ENCODE measurements around the gene KRTAP9-4. TPM values are rescaled to one million over a fixed set of nuclear protein-coding genes. Genes with fewer than 3 reads are reported as not detected.
"Not testable (repeated sequence)": the region's sequence is repeated elsewhere in the genome, so short reads cannot be mapped to it uniquely, and the experiment has no call there.

The KRTAP9-4 gene
- not detected for total RNA-seq
- long read RNA-seq, result 0 reads

- not testable (repeated sequence) for ATAC-seq, DNase-seq
Observed at GRCh38 chr17:41249637-41250240, at the start of gene KRTAP9-4. Gene KRTAP9-4 (plus strand): TSS chr17:41249687. CDS start chr17:41249721, 34 bp downstream.

GRCh38 chr17:41211845-41212466 lies 37.5 kb upstream of the KRTAP9-4 start:
- Histone ChIP-seq H3K9me3 (no peaks in the 10 kb centered on the region), H3K4me3 (no peak overlapping the region), H3K27me3 (peaks cover 0 to 5% of the 10 kb centered on the region in 2 donors), H3K36me3 (no peaks in the 10 kb centered on the region), H3K4me1 (no peaks in the 10 kb centered on the region), H3K27ac (no peak overlapping the region)
- intact Hi-C loops (cut with DNase I), result no loop called here
- DNase-seq, result no peak
- TF ChIP-seq CTCF (IDR thresholded peaks at IDR 0.05), result no peak
- no peak for TF ChIP-seq POLR2A (IDR thresholded peaks at IDR 0.05)
- ATAC-seq, result no peak
- WGBS (ENCODE audit: insufficient coverage, low coverage, low lambda C conversion rate, missing lambda C conversion rate), result 41% methylated on average over 1 of the region's 1 CpG

More at GRCh38 chr17:41249637-41250240, at the start of gene KRTAP9-4:
- H3K27ac ChIP-seq; H3K4me3 ChIP-seq; H3K9me3 ChIP-seq; H3K4me1 ChIP-seq; intact Hi-C loops (cut with DNase I); H3K36me3 ChIP-seq; H3K27me3 ChIP-seq: not testable (repeated sequence)
- WGBS (ENCODE audit: insufficient coverage, low coverage, low lambda C conversion rate, missing lambda C conversion rate), result 80% methylated on average over 1 of the region's 2 CpGs

- H3K36me3 ChIP-seq, result no peaks in the 10 kb centered on the region
- no peaks in the 10 kb centered on the region for H3K4me1 ChIP-seq
- WGBS (ENCODE audit: insufficient coverage, low coverage, low lambda C conversion rate, missing lambda C conversion rate), result 41% methylated on average over 5 of the region's 7 CpGs
- peaks cover 0 to 5% of the 10 kb centered on the region in 2 donors for H3K27me3 ChIP-seq
- TF ChIP-seq CTCF (IDR thresholded peaks at IDR 0.05), result no peak
- TF ChIP-seq POLR2A (IDR thresholded peaks at IDR 0.05), result no peak
- H3K4me3 ChIP-seq, result no peak overlapping the region
- DNase-seq (no peak), ATAC-seq (no peak)
- H3K27ac ChIP-seq, result no peak overlapping the region
- intact Hi-C loops (cut with DNase I), result no loop called here
- no peaks in the 10 kb centered on the region for H3K9me3 ChIP-seq
Observed at GRCh38 chr17:41212524-41213169, 36.8 kb upstream of the KRTAP9-4 start.

- TF ChIP-seq CTCF (IDR thresholded peaks at IDR 0.05), result no peak
- TF ChIP-seq POLR2A (IDR thresholded peaks at IDR 0.05), result no peak
- DNase-seq, result no peak
- Histone ChIP-seq H3K4me1 (no peaks in the 10 kb centered on the region), H3K27ac (no peak overlapping the region), H3K36me3 (no peaks in the 10 kb centered on the region), H3K27me3 (peaks cover 0 to 5% of the 10 kb centered on the region in 2 donors), H3K4me3 (no peak overlapping the region), H3K9me3 (no peaks in the 10 kb centered on the region)
- 18% methylated on average over 1 of the region's 1 CpG for WGBS (ENCODE audit: insufficient coverage, low coverage, low lambda C conversion rate, missing lambda C conversion rate)
- intact Hi-C loops (cut with DNase I), result no loop called here
- ATAC-seq, result no peak
Observed at GRCh38 chr17:41215681-41216080, 33.8 kb upstream of the KRTAP9-4 start.

- TF ChIP-seq CTCF (IDR thresholded peaks at IDR 0.05) (no peak), POLR2A (IDR thresholded peaks at IDR 0.05) (no peak)
- 34% methylated on average over 2 of the region's 2 CpGs for WGBS (ENCODE audit: insufficient coverage, low coverage, low lambda C conversion rate, missing lambda C conversion rate)
- no peak for ATAC-seq
Observed at GRCh38 chr17:41223821-41224220, 25.7 kb upstream of the KRTAP9-4 start.

More at GRCh38 chr17:41223821-41224220, 25.7 kb upstream of the KRTAP9-4 start:
- no peaks in the 10 kb centered on the region for H3K9me3 ChIP-seq
- H3K4me3 ChIP-seq, result no peak overlapping the region
- H3K27me3 ChIP-seq, result no peaks in the 10 kb centered on the region
- no peaks in the 10 kb centered on the region for H3K4me1 ChIP-seq
- no peaks in the 10 kb centered on the region for H3K36me3 ChIP-seq
- no peak overlapping the region for H3K27ac ChIP-seq
- intact Hi-C loops (cut with DNase I), result no loop called here
- DNase-seq, result no peak

Measured in right lobe of liver (tissue), 6 donors.